ENCODE results near the gene TNNI2.

Gene TNNI2

GRCh38 chr11:1889941-1890855, 51.4 kb downstream of the TNNI2 start:
- DNase-seq = no peak

Measured in midbrain (tissue), 1 donor.